GM12875 (cell line): ENCODE measurements around the gene ACVR1B.

Source experiments
- H3K4me3 ChIP-seq: one replicate; pipeline ENCODE4 v1.5.1; 2011; ENCODE audit warnings: low read depth, low read length, control low read depth
- CTCF ChIP-seq: IDR thresholded peaks from 2 replicates; pipeline ENCODE4 v1.5.1; 2011; ENCODE audit warnings: low read depth, mild to moderate bottlenecking, control low read depth, inconsistent platforms, low read length, moderate library complexity, borderline replicate concordance; ENCODE audit not compliant: insufficient read depth

ACVR1B gene

GRCh38 chr12:52015532-52016041 is 64.1 kb downstream of the ACVR1B start:
- TF ChIP-seq CTCF: no peak
- no peak overlapping the region for H3K4me3 ChIP-seq

GRCh38 chr12:52018433-52019112 is 67.1 kb downstream of the ACVR1B start:
- TF ChIP-seq CTCF: no peak
- H3K4me3 ChIP-seq: no peak overlapping the region

- no peak for TF ChIP-seq CTCF
- no peak overlapping the region for H3K4me3 ChIP-seq
Measured at GRCh38 chr12:52019113-52019770, 67.7 kb downstream of the ACVR1B start.

- TF ChIP-seq CTCF: peak; percentile 80
- no peak overlapping the region for H3K4me3 ChIP-seq
Measured at GRCh38 chr12:52020539-52021336, 69.2 kb downstream of the ACVR1B start.

DNA sequence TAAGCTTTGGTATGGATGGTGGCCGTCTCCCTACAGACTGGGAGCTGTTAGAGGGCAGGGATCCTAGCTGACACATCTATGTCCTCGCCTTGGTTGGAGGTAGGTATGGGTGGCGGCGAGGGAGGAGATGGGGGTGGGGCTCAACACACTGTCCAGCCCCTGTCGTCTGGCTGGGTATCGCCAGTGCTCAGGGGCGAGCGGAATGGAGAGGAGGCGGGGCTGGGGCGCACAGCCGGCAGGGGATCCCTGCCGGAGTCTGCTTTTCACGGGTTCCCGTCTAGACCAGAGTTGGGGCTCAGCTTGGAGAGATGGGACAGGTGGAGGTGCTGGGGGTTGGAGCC is 71.3 kb downstream of the ACVR1B start:
- no peak for TF ChIP-seq CTCF
- no peak overlapping the region for H3K4me3 ChIP-seq

DNA sequence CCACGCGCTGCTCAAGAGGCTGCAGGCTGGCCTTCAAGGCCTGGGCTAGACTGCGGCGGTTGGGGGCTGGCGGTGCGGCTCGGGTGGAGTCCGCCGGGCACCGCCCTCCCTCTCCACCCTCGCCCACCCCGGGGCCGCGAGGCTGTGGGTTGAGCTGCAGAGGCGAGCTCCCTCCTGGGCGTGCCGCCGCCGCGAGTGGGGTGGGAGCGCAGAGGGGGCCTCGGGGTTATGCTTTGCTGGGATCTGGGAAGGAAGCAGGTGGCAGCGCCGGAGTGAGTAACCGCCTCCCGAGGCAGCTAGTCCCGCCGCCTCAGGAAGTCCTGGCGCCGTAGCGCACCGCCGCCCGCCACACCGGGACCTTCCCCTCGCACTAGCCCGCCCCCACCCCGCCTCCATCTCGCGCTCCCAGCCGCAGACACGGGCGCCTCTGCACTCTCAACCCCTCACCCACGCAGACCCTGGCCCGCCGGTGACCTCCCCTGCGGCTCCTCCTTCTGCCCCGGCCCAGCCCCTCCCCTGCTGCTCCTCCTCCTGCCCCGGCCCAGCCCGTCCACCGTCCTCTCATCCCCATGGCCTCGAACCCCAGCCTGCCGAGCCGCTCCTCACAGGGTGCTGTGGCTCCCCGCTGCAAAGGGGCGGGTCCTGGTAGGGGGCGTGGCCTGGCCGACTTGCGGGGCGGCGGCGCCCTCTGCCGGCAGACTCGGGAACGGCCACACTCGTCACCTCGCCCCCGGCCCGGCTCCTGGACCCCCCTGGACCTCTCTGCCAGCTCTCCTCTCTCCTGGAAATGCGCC is 71.9 kb downstream of the ACVR1B start:
- peak overlapping the region; percentile 36 for H3K4me3 ChIP-seq
- TF ChIP-seq CTCF: peak; percentile 97
